Measurements from ENCODE around the gene GRB14. TPM values are rescaled to one million over a fixed set of nuclear protein-coding genes. Genes with fewer than 3 reads are reported as not detected.
"Not testable (repeated sequence)": the region's sequence is repeated elsewhere in the genome, so short reads cannot be mapped to it uniquely, and the experiment has no call there.

Gene GRB14
- total RNA-seq, 1 donor from 2014 or later = 8.9 TPM

DNA sequence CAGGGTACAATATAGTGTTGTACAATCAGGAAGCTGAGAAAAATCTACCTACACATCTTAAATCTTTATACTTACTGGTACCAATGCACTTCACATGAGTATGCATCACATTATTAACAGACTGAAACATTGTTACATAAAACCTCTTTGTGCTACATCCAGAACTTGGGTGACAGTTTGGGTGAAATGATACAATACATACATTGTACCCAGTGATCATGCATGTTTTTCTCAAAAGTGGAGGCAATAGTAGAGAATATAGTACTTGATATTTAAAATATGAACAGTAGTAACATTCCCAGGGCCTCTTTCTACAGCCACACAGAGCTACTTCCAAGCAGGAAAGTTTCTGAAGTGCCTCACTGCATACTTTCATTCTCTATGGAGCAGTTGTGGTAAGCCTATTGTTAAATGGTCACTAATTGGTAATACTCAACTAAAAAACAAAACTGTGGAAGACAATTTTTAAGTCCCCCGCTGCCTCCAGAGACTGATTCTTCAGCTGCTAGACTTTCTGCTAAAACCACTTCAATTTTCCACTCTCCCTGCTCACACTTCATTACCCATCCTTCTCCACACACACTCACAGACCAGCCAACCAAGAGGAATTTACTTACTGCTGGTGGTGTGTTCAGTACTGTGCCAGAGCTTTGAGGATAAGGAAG is 22.9 kb upstream of the GRB14 start:
- intact Hi-C loops (cut with DNase I) = no loop called here
- Histone ChIP-seq H3K4me3 (no peak overlapping the region), H3K36me3 (no peaks in the 10 kb centered on the region), H3K4me1 (no peaks in the 10 kb centered on the region), H3K27me3 (no peaks in the 10 kb centered on the region), H3K27ac (no peak overlapping the region), H3K9me3 (peaks cover 12% of the 10 kb centered on the region)
- TF ChIP-seq, protein P1, sequence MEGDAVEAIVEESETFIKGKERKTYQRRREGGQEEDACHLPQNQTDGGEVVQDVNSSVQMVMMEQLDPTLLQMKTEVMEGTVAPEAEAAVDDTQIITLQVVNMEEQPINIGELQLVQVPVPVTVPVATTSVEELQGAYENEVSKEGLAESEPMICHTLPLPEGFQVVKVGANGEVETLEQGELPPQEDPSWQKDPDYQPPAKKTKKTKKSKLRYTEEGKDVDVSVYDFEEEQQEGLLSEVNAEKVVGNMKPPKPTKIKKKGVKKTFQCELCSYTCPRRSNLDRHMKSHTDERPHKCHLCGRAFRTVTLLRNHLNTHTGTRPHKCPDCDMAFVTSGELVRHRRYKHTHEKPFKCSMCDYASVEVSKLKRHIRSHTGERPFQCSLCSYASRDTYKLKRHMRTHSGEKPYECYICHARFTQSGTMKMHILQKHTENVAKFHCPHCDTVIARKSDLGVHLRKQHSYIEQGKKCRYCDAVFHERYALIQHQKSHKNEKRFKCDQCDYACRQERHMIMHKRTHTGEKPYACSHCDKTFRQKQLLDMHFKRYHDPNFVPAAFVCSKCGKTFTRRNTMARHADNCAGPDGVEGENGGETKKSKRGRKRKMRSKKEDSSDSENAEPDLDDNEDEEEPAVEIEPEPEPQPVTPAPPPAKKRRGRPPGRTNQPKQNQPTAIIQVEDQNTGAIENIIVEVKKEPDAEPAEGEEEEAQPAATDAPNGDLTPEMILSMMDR (IDR thresholded peaks at IDR 0.05) = no peak
- ATAC-seq (no peak), DNase-seq (no peak)

DNA sequence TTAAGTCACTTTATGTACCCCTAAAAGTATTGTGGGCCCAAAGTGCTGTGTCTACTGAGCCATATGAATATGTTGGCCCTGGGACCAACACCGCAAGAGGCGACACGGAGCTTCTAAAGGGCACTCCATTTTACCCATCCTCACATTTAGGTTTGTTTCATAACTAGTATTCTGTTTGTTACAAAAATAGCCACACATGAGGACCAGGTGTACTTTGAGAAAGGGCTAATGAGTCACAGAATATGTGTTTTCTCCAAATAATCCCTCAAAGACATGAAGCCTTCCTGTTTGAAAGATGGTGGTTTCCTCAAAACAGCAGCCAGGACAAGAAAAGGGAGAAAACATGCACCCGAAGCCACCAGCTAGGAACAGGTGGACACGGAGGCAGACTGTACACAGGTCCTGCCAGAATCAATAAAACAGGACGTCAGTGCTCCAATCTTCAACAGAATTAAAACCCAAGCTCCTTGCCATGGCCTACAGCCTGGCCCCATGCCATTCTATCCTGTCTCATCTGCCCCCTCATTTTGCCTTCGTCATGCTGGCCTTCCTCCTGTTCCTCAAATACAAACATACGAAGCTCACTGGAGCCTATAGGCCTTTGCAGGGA is 21.8 kb upstream of the GRB14 start:
- Histone ChIP-seq H3K9me3 (peaks cover under 1% of the 10 kb centered on the region), H3K27ac (no peak overlapping the region), H3K27me3 (no peaks in the 10 kb centered on the region), H3K4me3 (no peak overlapping the region), H3K36me3 (no peaks in the 10 kb centered on the region), H3K4me1 (no peaks in the 10 kb centered on the region)
- ATAC-seq (no peak), DNase-seq (no peak)
- intact Hi-C loops (cut with DNase I) = no loop called here
- TF ChIP-seq, protein P1 (IDR thresholded peaks at IDR 0.05) = no peak

DNA sequence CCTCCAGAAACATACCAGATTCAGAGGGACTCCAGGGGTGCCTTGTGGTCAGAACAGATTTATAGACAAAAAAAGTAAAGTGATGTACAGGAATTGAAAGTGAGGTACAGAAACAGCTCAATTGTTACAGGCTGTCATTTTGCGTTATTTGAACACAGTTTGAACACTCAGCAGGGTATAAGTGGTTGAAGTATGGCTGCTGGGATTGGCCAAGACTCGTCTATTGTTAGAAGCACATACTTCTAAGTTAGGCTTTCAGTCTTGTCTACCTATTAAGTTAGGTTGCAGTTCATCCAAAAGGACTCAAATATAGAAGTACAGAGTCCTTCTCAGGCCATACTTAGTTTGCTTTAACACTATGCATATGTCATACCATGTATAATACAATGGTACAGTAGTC is 21.0 kb upstream of the GRB14 start:
- H3K4me1 ChIP-seq = no peaks in the 10 kb centered on the region
- ATAC-seq (no peak), DNase-seq (no peak)
- no peaks in the 10 kb centered on the region for H3K9me3 ChIP-seq
- H3K4me3 ChIP-seq = no peak overlapping the region
- H3K27ac ChIP-seq = no peak overlapping the region
- TF ChIP-seq, protein P1 (IDR thresholded peaks at IDR 0.05) = no peak
- no peaks in the 10 kb centered on the region for H3K36me3 ChIP-seq
- intact Hi-C loops (cut with DNase I) = no loop called here
- no peaks in the 10 kb centered on the region for H3K27me3 ChIP-seq

DNA sequence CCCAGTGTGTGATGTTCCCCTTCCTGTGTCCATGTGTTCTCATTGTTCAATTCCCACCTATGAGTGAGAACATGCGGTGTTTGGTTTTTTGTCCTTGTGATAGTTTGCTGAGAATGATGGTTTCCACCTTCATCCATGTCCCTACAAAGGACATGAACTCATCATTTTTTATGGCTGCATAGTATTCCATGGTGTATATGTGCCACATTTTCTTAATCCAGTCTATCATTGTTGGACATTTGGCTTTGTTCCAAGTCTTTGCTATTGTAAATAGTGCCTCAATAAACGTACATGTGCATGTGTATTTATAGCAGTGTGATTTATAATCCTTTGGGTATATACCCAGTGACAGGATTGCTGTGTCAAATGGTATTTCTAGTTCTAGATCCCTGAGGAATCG is 7.0 kb upstream of the GRB14 start:
- H3K36me3 ChIP-seq; ATAC-seq; intact Hi-C loops (cut with DNase I): not testable (repeated sequence)

DNA sequence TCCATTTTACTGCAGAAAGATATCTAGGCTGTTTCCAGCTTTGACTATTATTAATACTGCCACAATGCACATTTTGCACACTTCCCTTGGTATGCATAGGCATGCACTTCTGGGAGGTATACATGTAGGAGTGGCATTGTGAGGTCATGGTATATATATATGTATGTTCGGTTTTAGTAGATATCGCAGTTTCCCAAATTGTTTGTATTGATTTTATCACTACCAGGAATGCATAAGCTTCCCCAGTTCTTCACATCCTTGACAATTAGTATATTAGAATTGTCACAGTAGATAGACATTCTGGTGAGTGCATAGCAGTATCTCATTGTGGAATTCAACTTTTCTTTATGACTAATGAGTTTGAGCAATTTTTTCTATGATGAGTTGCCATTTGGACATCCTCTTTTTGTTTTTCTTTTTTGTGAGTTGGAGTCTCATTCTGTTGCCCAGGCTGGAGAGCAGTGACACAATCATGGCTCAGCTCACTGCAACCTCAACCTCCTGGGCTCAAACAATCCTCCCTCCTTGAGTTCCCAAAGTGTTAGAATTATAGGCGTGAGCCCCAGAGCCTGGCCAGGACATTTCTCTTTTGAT is 4.2 kb upstream of the GRB14 start:
- no peak for ATAC-seq
- no peak for DNase-seq
- intact Hi-C loops (cut with DNase I) = no loop called here

More for the DNA sequence above, 7.0 kb upstream of the GRB14 start:
- not testable (repeated sequence) for H3K4me1 ChIP-seq, H3K27me3 ChIP-seq, H3K27ac ChIP-seq, H3K4me3 ChIP-seq, DNase-seq, H3K9me3 ChIP-seq

DNA sequence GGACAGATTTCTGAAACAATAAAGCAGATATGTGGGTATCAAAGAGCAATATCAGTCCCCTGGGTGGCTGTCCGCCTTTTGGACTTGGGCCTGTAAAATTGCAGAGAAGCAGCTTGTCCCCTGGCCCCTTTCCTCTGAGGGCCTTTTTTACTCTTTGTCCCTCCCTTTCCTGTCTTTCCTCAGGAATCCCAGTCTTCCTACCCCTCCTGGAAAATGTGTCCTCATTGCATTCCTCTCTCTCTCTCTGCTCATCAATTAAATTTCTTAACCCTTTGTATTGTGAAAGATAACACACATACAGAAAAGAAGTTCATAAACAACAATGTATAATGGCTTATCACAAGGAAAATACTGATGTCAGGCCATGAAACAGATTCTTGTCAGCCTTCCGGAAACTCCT is 3.0 kb upstream of the GRB14 start:
- H3K9me3 ChIP-seq = no peaks in the 10 kb centered on the region
- no peak for ATAC-seq

More for the DNA sequence above, 4.2 kb upstream of the GRB14 start:
- Histone ChIP-seq H3K27me3 (no peaks in the 10 kb centered on the region), H3K4me3 (no peak overlapping the region), H3K4me1 (no peaks in the 10 kb centered on the region), H3K9me3 (no peaks in the 10 kb centered on the region), H3K36me3 (no peaks in the 10 kb centered on the region), H3K27ac (no peak overlapping the region)
- TF ChIP-seq, protein P1 (IDR thresholded peaks at IDR 0.05) = no peak

More for the DNA sequence above, 3.0 kb upstream of the GRB14 start:
- TF ChIP-seq, protein P1 (IDR thresholded peaks at IDR 0.05) = no peak
- H3K36me3 ChIP-seq = no peaks in the 10 kb centered on the region
- H3K4me3 ChIP-seq = no peak overlapping the region
- no peaks in the 10 kb centered on the region for H3K4me1 ChIP-seq
- intact Hi-C loops (cut with DNase I) = no loop called here
- H3K27ac ChIP-seq = no peak overlapping the region
- DNase-seq = no peak
- H3K27me3 ChIP-seq = peaks cover 2% of the 10 kb centered on the region

All from upper lobe of right lung (tissue), 1 donor.